HEK293 (cell line): ENCODE measurements around the gene ATP13A2.

ENCODE experiments used
- CTCF ChIA-PET: fragments of 350-600 bp; formaldehyde crosslinking; extraction: SDS; loops from one replicate; lab custom pipeline; 2021; ENCODE audit warnings: antibody characterized with exemption; lab: Yijun Ruan, JAX
- POLR2A ChIA-PET: fragments of 300-600 bp; formaldehyde crosslinking; extraction: SDS; loops from one replicate; lab custom pipeline; 2020; ENCODE audit warnings: antibody characterized with exemption, inconsistent platforms; lab: Yijun Ruan, JAX
- H3K27ac ChIP-seq: fragments of 200-500 bp; sonication (Bioruptor generic); 2 replicates; pipeline ENCODE4 v1.5.1; 2014; ENCODE audit warnings: low read depth, low read length, control low read depth, inconsistent platforms; ENCODE audit errors: extremely low read depth
- H3K36me3 ChIP-seq, 2 experiments: fragments of 200-500 bp in 1 of 2; sonication (Bioruptor generic) in 1 of 2; 1 replicate in 1 of 2; 2 replicates in 1 of 2; pipeline ENCODE4 v1.5.1; 2014 to 2017; ENCODE audit warnings: inconsistent platforms in 2 of 2, low read length in 2 of 2; ENCODE audit not compliant: control insufficient read depth in 2 of 2, insufficient read depth in 1 of 2
- H3K4me1 ChIP-seq: fragments of 200-500 bp; sonication (Bioruptor generic); 2 replicates; pipeline ENCODE4 v1.5.1; 2014; ENCODE audit warnings: mild to moderate bottlenecking, low read length, inconsistent platforms; ENCODE audit not compliant: control insufficient read depth, insufficient read depth
- H3K4me3 ChIP-seq: 2 replicates; pipeline ENCODE4 v1.5.1; 2011; ENCODE audit warnings: low read depth, mild to moderate bottlenecking, control low read depth, low read length, moderate library complexity
- H3K9me3 ChIP-seq: fragments of 200-500 bp; sonication (Bioruptor generic); 2 replicates; pipeline ENCODE4 v1.5.1; 2014; ENCODE audit warnings: low read depth, low read length, inconsistent platforms; ENCODE audit not compliant: control insufficient read depth, insufficient read depth
- BCL11B ChIP-seq: fragments of 450-650 bp; formaldehyde crosslinking; IDR thresholded peaks from 2 replicates; pipeline ENCODE4 v1.5.1; 2016; ENCODE audit warnings: low read depth, missing biosample characterization, missing genetic modification characterization
- GLIS1 ChIP-seq: fragments of 450-650 bp; formaldehyde crosslinking; IDR thresholded peaks from 2 replicates; pipeline ENCODE4 v1.5.1; 2016; ENCODE audit warnings: missing biosample characterization, missing genetic modification characterization
- MYNN ChIP-seq: fragments of 450-650 bp; formaldehyde crosslinking; IDR thresholded peaks from 2 replicates; pipeline ENCODE4 v1.5.1; 2016; ENCODE audit warnings: missing biosample characterization, missing genetic modification characterization, borderline replicate concordance
- ZEB2 ChIP-seq: fragments of 450-650 bp; formaldehyde crosslinking; IDR thresholded peaks from 2 replicates; pipeline ENCODE4 v1.5.1; 2016; ENCODE audit warnings: missing biosample characterization, missing genetic modification characterization
- ZNF148 ChIP-seq: fragments of 450-650 bp; formaldehyde crosslinking; IDR thresholded peaks from 2 replicates; pipeline ENCODE4 v1.5.0; 2017; ENCODE audit warnings: missing biosample characterization, missing genetic modification characterization, borderline replicate concordance
- ZNF174 ChIP-seq: fragments of 450-650 bp; formaldehyde crosslinking; IDR thresholded peaks from 2 replicates; pipeline ENCODE4 v1.5.0; 2017; ENCODE audit warnings: missing biosample characterization, mild to moderate bottlenecking, missing genetic modification characterization
- ZNF184 ChIP-seq: fragments of 450-650 bp; IDR thresholded peaks from 2 replicates; pipeline ENCODE4 v1.5.1; 2018; ENCODE audit warnings: missing biosample characterization, mild to moderate bottlenecking, missing genetic modification characterization
- ZNF274 ChIP-seq, 2 experiments: fragments of 200-500 bp in 1 of 2; fragments of 450-650 bp in 1 of 2; sonication (Bioruptor generic) in 1 of 2; formaldehyde crosslinking in 1 of 2; IDR thresholded peaks; 2 replicates each; pipeline versions ENCODE4 v1.5.1 to v1.6.1; 2014 to 2016; ENCODE audit warnings: borderline replicate concordance in 1 of 2, inconsistent platforms in 1 of 2, low read length in 1 of 2, missing biosample characterization in 1 of 2, missing genetic modification characterization in 1 of 2
- ZNF280D ChIP-seq: fragments of 450-650 bp; formaldehyde crosslinking; IDR thresholded peaks from 2 replicates; pipeline ENCODE4 v1.5.1; 2016; ENCODE audit warnings: missing biosample characterization, missing genetic modification characterization
- ZNF514 ChIP-seq: fragments of 450-650 bp; formaldehyde crosslinking; IDR thresholded peaks from 2 replicates; pipeline ENCODE4 v1.5.1; 2016; ENCODE audit warnings: missing biosample characterization, missing genetic modification characterization
- ZNF548 ChIP-seq: fragments of 450-650 bp; formaldehyde crosslinking; IDR thresholded peaks from 2 replicates; pipeline ENCODE4 v1.5.1; 2016; ENCODE audit warnings: missing biosample characterization, missing genetic modification characterization
- ZNF596 ChIP-seq: fragments of 450-650 bp; IDR thresholded peaks from 2 replicates; pipeline ENCODE4 v1.5.0; 2018; ENCODE audit warnings: missing biosample characterization, mild to moderate bottlenecking, missing genetic modification characterization, moderate library complexity
- ZNF639 ChIP-seq: fragments of 450-650 bp; formaldehyde crosslinking; IDR thresholded peaks from 2 replicates; pipeline ENCODE4 v1.5.1; 2016; ENCODE audit warnings: missing biosample characterization, missing genetic modification characterization
- ZNF768 ChIP-seq: fragments of 450-650 bp; formaldehyde crosslinking; IDR thresholded peaks from 2 replicates; pipeline ENCODE4 v1.5.1; 2018; ENCODE audit warnings: missing biosample characterization, mild to moderate bottlenecking, missing genetic modification characterization
- ZSCAN16 ChIP-seq: fragments of 450-650 bp; formaldehyde crosslinking; IDR thresholded peaks from 2 replicates; pipeline ENCODE4 v1.5.1; 2016; ENCODE audit warnings: missing biosample characterization, missing genetic modification characterization
- TF ChIP-seq, protein P1 (sequence below): fragments of 450-650 bp; formaldehyde crosslinking; IDR thresholded peaks from 2 replicates; pipeline ENCODE4 v1.5.1; 2017; ENCODE audit warnings: missing biosample characterization, missing genetic modification characterization

Gene ATP13A2

DNA sequence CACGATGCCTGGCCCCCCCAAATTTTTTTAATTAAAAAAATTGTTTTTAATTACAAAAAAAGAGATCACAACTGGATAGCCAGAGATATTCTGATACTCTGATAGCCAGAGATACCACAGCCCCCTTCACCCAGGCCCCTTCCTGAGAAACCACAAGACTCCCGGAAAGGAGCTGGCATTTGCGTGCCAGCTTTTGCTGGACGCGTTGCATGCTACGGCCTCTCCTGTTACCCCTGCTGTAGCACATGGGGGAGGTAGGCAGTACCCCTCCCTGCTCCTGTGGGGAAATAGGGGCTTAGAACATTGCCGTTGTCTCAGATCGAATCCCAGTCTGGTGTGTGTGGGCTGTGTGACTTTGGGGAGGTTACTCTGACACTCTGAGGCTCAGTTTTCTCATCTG is 54.0 kb downstream of the ATP13A2 start:
- peaks cover 3% of the 10 kb centered on the region; the same call in 1 of the 2 replicates for H3K4me1 ChIP-seq
- no peaks in the 10 kb centered on the region for H3K9me3 ChIP-seq
- H3K36me3 ChIP-seq: peaks cover 0 to 31% of the 10 kb centered on the region in 2 experiments; a peak in 2 of 3 replicates
- CTCF ChIA-PET: interaction anchor here (1.2 kb wide), 3 partner anchors 81 to 333 kb away, joined by 3 to 4 read pairs (median 4); no protein-coding TSS in a partner anchor
- POLR2A ChIA-PET: no interaction called here
- TF ChIP-seq ZNF514 (tag by site-specific recombination) (no peak), MYNN (tag by site-specific recombination) (no peak), ZNF639 (tag by site-specific recombination) (no peak), ZNF148 (tag by site-specific recombination) (no peak), BCL11B (tag by site-specific recombination) (no peak), ZNF596 (tag by site-specific recombination) (no peak), ZNF184 (tag by site-specific recombination) (no peak), GLIS1 (tag by site-specific recombination) (no peak), ZNF274 (IDR thresholded peaks at IDR 0.05; ENCODE audit: low read length) (no peak), ZNF274 (tag by site-specific recombination; IDR thresholded peaks at IDR 0.05; ENCODE audit: borderline replicate concordance) (no peak), ZNF174 (tag by site-specific recombination) (no peak)
- TF ChIP-seq, protein P1, sequence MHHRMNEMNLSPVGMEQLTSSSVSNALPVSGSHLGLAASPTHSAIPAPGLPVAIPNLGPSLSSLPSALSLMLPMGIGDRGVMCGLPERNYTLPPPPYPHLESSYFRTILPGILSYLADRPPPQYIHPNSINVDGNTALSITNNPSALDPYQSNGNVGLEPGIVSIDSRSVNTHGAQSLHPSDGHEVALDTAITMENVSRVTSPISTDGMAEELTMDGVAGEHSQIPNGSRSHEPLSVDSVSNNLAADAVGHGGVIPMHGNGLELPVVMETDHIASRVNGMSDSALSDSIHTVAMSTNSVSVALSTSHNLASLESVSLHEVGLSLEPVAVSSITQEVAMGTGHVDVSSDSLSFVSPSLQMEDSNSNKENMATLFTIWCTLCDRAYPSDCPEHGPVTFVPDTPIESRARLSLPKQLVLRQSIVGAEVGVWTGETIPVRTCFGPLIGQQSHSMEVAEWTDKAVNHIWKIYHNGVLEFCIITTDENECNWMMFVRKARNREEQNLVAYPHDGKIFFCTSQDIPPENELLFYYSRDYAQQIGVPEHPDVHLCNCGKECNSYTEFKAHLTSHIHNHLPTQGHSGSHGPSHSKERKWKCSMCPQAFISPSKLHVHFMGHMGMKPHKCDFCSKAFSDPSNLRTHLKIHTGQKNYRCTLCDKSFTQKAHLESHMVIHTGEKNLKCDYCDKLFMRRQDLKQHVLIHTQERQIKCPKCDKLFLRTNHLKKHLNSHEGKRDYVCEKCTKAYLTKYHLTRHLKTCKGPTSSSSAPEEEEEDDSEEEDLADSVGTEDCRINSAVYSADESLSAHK (tag by site-specific recombination): no peak
- TF ChIP-seq, all 188 proteins: peak for 0
- H3K27ac ChIP-seq: no peak overlapping the region
- no peak overlapping the region for H3K4me3 ChIP-seq

DNA sequence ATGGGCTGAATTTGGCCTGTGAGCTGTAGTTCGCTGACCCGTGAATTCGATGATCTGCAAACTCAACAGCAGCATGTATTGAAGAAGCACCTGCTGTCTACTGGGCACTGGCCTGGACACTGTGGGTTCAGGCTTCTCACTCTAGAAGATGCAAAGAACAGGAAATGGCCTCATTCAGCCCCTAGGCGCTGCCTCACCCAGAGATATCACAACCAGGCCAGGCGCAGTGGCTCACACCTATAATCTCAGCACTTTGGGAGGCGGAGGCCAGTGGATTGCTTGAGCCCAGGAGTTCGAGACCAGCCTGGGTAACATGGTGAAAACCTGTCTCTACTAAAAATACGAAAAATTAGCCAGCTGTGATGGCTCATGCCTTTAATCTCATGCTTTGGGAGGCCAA is 55.0 kb downstream of the ATP13A2 start:
- H3K27ac ChIP-seq: no peak overlapping the region
- TF ChIP-seq ZNF280D (no peak), ZEB2 (no peak), ZSCAN16 (tag by site-specific recombination) (no peak), ZNF548 (no peak), ZNF768 (tag by site-specific recombination) (no peak)
- H3K4me3 ChIP-seq: no peak overlapping the region
- H3K9me3 ChIP-seq: no peaks in the 10 kb centered on the region
- ChIA-PET CTCF (interaction anchor here (0.6 to 1.5 kb wide), 7 partner anchors 13 to 546 kb away, joined by 3 to 6 read pairs (median 4); no protein-coding TSS in a partner anchor), POLR2A (no interaction called here)
- peaks cover 3% of the 10 kb centered on the region; the same call in 1 of the 2 replicates for H3K4me1 ChIP-seq
- peaks cover 0 to 31% of the 10 kb centered on the region in 2 experiments; a peak in 1 of 3 replicates for H3K36me3 ChIP-seq
